IPS-20b (cell line): ENCODE measurements around the gene NHERF1.

Source experiments
- H3K27ac ChIP-seq: one replicate; pipeline ENCODE4 v1.5.1; 2013; ENCODE audit warnings: low read length
- H3K27me3 ChIP-seq: 2 replicates; pipeline ENCODE4 v1.6.1; 2013; ENCODE audit warnings: mild to moderate bottlenecking, low read length, inconsistent platforms; ENCODE audit not compliant: insufficient read depth
- H3K36me3 ChIP-seq: 2 replicates; pipeline ENCODE4 v1.6.1; 2013; ENCODE audit warnings: low read depth, mild to moderate bottlenecking, inconsistent platforms, low read length, moderate library complexity; ENCODE audit not compliant: insufficient read depth
- H3K4me1 ChIP-seq: 2 replicates; pipeline ENCODE4 v1.6.1; 2013; ENCODE audit warnings: mild to moderate bottlenecking, control low read depth, inconsistent platforms, low read length, moderate library complexity; ENCODE audit not compliant: insufficient read depth
- H3K4me3 ChIP-seq: 2 replicates; pipeline ENCODE4 v1.5.1; 2013; ENCODE audit warnings: mild to moderate bottlenecking, low read length, inconsistent platforms
- H3K9ac ChIP-seq: 2 replicates; pipeline ENCODE4 v1.6.1; 2013; ENCODE audit warnings: low read depth, mild to moderate bottlenecking, inconsistent platforms, low read length, moderate library complexity
- H3K9me3 ChIP-seq: 2 replicates; pipeline ENCODE4 v1.6.1; 2013; ENCODE audit warnings: mild to moderate bottlenecking, low read depth, low read length, inconsistent platforms; ENCODE audit not compliant: insufficient read depth

NHERF1 gene

GRCh38 chr17:74808714-74809430 is 60.4 kb downstream of the NHERF1 start:
- no peak overlapping the region for H3K27ac ChIP-seq
- H3K9me3 ChIP-seq, result no peaks in the 10 kb centered on the region
- no peaks in the 10 kb centered on the region for H3K27me3 ChIP-seq
- no peaks in the 10 kb centered on the region for H3K4me1 ChIP-seq
- no peaks in the 10 kb centered on the region; the same call in 1 of the 2 replicates for H3K36me3 ChIP-seq
- no peak overlapping the region for H3K4me3 ChIP-seq
- no peak overlapping the region; the same call in 1 of the 2 replicates for H3K9ac ChIP-seq

GRCh38 chr17:74810699-74811485 is 62.5 kb downstream of the NHERF1 start:
- no peaks in the 10 kb centered on the region for H3K4me1 ChIP-seq

GRCh38 chr17:74812109-74813009 is 63.9 kb downstream of the NHERF1 start:
- Histone ChIP-seq H3K9ac (no peak overlapping the region), H3K36me3 (no peaks in the 10 kb centered on the region; the same call in 1 of the 2 replicates), H3K27ac (no peak overlapping the region), H3K4me3 (no peak overlapping the region), H3K27me3 (no peaks in the 10 kb centered on the region), H3K4me1 (no peaks in the 10 kb centered on the region), H3K9me3 (no peaks in the 10 kb centered on the region)

More at GRCh38 chr17:74810699-74811485, 62.5 kb downstream of the NHERF1 start:
- Histone ChIP-seq H3K27me3 (no peaks in the 10 kb centered on the region), H3K36me3 (no peaks in the 10 kb centered on the region; the same call in 1 of the 2 replicates), H3K27ac (no peak overlapping the region), H3K9ac (no peak overlapping the region), H3K9me3 (no peaks in the 10 kb centered on the region), H3K4me3 (no peak overlapping the region)

GRCh38 chr17:74814453-74814852 is 66.0 kb downstream of the NHERF1 start:
- Histone ChIP-seq H3K27me3 (no peaks in the 10 kb centered on the region), H3K9ac (no peak overlapping the region), H3K36me3 (peaks cover under 1% of the 10 kb centered on the region; the same call in 1 of the 2 replicates), H3K4me3 (no peak overlapping the region), H3K4me1 (no peaks in the 10 kb centered on the region), H3K9me3 (no peaks in the 10 kb centered on the region), H3K27ac (no peak overlapping the region)

DNA sequence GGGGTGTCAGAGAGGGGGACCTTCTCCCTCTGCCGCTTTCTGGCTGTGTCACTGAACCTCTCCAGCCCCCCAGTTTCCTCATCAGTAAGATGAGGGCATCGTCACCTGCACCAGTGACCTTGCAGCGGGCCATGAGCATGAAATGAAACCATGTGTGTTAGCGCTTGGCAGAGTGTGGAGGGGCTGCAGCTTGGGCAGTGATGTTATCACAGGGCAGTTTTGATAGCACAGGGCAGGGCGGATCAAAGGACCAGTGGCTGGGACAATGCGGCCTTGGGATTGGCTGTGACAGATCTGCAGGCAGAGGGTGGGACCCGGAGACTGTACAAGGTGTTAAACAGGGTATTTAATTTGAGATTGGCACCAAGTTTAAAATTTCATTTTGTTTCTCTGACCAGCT is 66.6 kb downstream of the NHERF1 start:
- H3K4me3 ChIP-seq, result no peak overlapping the region
- no peaks in the 10 kb centered on the region for H3K9me3 ChIP-seq

GRCh38 chr17:74815550-74816370 is 67.3 kb downstream of the NHERF1 start:
- Histone ChIP-seq H3K36me3 (peaks cover 8% of the 10 kb centered on the region; the same call in 1 of the 2 replicates), H3K4me3 (no peak overlapping the region), H3K4me1 (no peaks in the 10 kb centered on the region), H3K9ac (no peak overlapping the region), H3K27me3 (no peaks in the 10 kb centered on the region), H3K9me3 (no peaks in the 10 kb centered on the region), H3K27ac (no peak overlapping the region)

More for the DNA sequence above, 66.6 kb downstream of the NHERF1 start:
- Histone ChIP-seq H3K36me3 (peaks cover 7% of the 10 kb centered on the region; the same call in 1 of the 2 replicates), H3K9ac (no peak overlapping the region), H3K27me3 (no peaks in the 10 kb centered on the region), H3K27ac (no peak overlapping the region), H3K4me1 (no peaks in the 10 kb centered on the region)

- Histone ChIP-seq H3K36me3 (peaks cover 8% of the 10 kb centered on the region; the same call in 1 of the 2 replicates), H3K27ac (no peak overlapping the region), H3K4me1 (no peaks in the 10 kb centered on the region), H3K9me3 (no peaks in the 10 kb centered on the region), H3K27me3 (no peaks in the 10 kb centered on the region), H3K9ac (no peak overlapping the region), H3K4me3 (no peak overlapping the region)
Observed at GRCh38 chr17:74816905-74817620, 68.6 kb downstream of the NHERF1 start.

GRCh38 chr17:74818291-74818938 is 70.0 kb downstream of the NHERF1 start:
- Histone ChIP-seq H3K27me3 (no peaks in the 10 kb centered on the region), H3K27ac (no peak overlapping the region), H3K4me1 (no peaks in the 10 kb centered on the region), H3K4me3 (no peak overlapping the region), H3K36me3 (peaks cover 8% of the 10 kb centered on the region; the same call in 1 of the 2 replicates), H3K9ac (no peak overlapping the region), H3K9me3 (no peaks in the 10 kb centered on the region)
